ENCODE data around the gene LRMDA.

Gene LRMDA

GRCh38 chr10:76017733-76018433 lies 586.5 kb downstream of the LRMDA start:
- DNase-seq, result no peak

DNA sequence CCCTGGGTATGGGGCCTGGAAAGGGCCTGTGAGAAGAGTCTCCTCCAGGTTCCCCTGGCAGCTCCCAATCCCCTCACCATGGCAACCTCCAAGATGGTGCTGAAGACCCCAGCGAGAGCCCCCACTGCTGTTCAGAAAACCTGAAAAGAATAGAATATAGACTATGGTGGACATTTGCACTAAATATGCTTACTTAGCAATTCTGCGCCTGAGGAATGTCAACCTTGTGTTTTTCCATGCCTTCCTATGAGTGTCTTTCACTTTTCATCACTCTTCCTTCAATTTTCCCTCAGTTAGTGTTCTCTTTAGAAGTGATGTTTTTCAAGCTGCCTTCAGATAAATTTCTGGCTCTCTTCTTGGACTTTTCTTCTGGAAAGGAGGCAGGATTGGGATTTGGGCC lies 589.2 kb downstream of the LRMDA start:
- DNase-seq, result no peak

GRCh38 chr10:76021398-76021797 lies 590.0 kb downstream of the LRMDA start:
- no peak for DNase-seq

DNA sequence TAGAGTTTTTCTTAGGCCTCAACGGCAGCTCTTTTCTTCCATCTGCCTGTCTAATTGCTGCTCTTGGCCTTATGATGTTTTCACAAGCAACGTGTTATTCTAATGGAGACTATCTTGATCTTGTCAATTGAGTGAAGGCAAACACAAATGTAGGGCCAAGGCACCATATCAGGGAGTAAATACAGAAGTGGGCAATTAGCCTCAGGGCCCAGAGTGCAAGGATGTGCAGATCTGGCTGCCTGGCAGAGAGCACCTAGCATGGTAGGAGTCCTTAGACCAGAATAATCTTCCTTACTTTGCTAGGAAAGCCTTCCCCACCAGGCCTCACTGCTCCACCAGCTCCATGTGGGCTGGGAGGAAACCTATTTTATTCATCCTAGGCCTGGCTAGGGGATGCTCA lies 590.9 kb downstream of the LRMDA start:
- no peak for DNase-seq

- no peak for DNase-seq
Measured at GRCh38 chr10:76023007-76023406, 591.6 kb downstream of the LRMDA start.

GRCh38 chr10:76024460-76025123 lies 593.2 kb downstream of the LRMDA start:
- no peak for DNase-seq

- no peak for DNase-seq
Measured at GRCh38 chr10:76025124-76025477, 593.7 kb downstream of the LRMDA start.

DNA sequence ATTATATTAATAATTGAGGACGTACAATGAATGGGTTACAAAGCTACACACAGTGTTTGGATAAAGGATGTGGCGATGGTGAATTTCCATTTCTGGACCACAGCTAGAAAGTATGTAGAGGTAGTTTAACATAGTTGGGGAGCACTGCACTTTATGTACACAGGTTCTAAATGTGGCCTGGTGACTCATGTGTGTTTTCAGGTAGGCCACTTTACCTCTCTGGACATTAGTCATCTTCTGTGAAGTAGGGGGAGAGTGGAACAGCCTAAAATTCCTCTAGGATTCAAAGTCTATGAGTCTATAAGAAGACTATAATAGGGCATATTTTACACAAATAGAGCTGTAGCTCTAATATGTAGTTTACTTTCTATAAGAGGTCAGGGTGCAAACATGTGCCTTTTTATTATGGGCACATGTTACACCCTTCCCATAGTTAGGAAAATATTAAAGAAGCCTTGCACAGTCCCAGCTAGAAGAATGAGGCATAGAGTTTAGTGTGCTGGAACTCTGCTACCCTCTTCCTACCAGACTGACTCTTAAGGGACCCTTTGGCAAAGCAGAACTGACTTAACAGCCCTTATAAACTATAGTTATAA lies 594.9 kb downstream of the LRMDA start:
- DNase-seq, result no peak

GRCh38 chr10:76026905-76027304 lies 595.5 kb downstream of the LRMDA start:
- no peak for DNase-seq

DNA sequence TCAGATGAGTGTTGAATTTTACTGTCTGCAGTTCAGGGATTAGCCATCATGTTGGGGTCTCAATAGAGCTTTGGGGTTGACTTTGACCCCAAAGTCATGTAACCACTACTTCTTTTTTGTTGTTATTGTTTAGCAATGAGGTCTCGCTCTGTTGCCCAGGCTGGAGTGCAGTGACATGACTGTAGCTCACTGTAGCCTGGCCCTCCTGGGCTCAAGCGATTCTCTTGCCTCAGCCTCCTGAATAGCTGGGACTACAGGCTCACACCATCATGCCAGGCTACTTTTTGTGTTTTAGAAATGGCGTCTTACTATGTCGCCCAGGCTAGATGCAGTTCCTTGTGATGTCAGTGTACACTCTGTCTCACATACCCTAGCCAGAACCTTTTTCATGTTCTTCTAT lies 598.4 kb downstream of the LRMDA start:
- no peak for DNase-seq

GRCh38 chr10:76031099-76031498 lies 599.7 kb downstream of the LRMDA start:
- DNase-seq, result no peak

DNA sequence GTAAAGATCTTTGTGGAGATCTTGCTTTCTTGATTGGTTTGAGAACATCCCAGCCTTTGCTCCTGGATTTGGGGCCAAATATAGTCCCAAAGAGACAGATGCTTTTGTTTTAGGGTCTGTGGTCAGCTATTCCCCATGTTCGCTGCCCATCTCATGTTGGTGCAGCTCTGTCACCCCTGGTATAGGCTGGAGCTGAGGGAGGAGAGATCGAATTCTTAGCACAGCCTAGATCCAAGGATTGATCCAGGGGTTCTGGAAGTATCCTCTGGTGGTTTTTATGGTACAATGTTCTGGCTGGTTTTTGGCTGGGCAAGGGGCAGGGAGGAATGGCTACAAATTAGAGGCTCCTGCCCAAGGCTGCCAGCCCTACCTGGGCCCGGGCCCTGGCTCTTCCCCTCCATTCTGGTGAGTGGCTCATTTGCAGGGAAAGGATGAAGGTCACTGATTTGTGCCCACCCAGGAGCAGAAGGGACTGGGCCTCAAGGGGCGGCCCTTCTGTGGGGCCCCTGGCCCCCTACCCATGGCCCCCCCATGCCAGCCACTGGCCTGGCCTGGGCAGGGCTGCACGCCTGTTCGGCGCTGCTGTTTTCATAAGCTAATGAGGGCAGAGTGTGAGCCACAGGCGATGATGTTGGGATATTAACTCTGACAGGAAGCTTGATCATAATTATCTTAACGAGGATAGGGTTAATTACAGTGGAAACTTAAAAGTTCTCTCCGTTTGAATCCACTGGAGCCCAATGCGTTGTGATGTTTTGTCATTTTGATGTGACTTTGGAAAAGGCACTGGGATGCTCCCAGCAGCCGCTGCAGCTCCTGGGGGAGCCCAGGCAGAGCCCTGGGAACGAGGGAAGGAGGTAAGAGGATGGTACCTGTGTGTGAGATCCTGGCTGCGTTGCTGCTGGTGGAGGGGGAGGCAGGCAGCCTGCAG lies 600.6 kb downstream of the LRMDA start:
- no peak for DNase-seq

- DNase-seq, result no peak
Measured at GRCh38 chr10:76032700-76033039, 601.2 kb downstream of the LRMDA start.

- no peak for DNase-seq
Measured at GRCh38 chr10:76033457-76034196, 602.2 kb downstream of the LRMDA start.

DNA sequence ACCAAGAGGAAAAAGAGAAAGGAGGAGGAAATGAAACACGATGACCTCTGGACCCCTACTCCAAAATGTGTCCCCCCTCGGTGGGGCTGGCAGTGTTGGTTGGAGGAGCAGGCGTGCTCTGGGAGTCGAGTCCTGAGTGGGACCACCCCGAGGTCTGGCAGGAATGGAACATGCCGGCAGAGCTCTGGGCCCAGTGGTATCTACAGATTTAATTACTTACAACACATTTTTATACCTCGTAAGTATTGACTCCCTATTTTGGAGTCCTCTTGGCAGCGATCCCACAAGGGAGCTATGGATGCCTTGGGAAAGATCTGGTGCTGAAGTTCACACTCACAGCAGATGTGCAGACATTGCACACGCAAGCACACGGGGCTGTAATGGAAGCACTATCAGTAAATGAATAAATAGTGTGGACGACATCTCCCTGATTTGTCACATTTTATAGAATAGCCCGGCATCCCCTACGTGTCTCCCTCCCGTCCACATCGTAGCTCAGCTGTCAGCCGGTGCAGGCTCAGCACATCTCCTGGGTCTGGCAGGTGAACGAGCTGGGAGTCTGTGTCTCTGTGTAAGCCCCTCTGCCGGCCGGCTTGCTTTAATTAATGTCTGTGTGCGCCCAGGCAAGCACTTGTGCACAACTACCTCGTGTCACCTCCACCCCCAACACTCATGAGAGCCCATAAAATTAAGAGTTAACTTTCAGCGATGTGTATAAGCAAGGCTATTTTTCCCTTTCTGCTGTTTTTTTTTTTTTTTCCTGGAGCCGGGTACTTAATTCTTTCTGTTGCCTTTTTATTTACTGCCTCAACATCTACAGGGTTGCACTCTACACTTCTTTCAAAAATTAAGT lies 603.2 kb downstream of the LRMDA start:
- no peak for DNase-seq

- no peak for DNase-seq
Measured at GRCh38 chr10:76035206-76036110, 604.0 kb downstream of the LRMDA start.

- DNase-seq, result no peak
Measured at GRCh38 chr10:76036111-76036940, 604.9 kb downstream of the LRMDA start.

- DNase-seq, result no peak
Measured at GRCh38 chr10:76036962-76037361, 605.5 kb downstream of the LRMDA start.

GRCh38 chr10:76037531-76038155 lies 606.2 kb downstream of the LRMDA start:
- DNase-seq, result no peak

Data from NCI-H2081 treated with DMSO at 0.1 percent for 48 hours (cell line).